B cell (primary cell): ENCODE results near the gene TCEANC2. TPM values are rescaled to one million over a fixed set of nuclear protein-coding genes. Genes with fewer than 3 reads are reported as not detected.
"Not testable (repeated sequence)": the region's sequence is repeated elsewhere in the genome, so short reads cannot be mapped to it uniquely, and the experiment has no call there.

ENCODE experiments used
- ATAC-seq: fragments of 200-7000 bp; cut with Tn5 transposase; one replicate; pipeline ENCODE4 v1.10.0; 2021; ENCODE audit warnings: low read depth, mild to moderate bottlenecking, moderate number of reproducible peaks, moderate library complexity
- CTCF ChIA-PET: fragments of 350-600 bp; sonication (Branson Sonifier 250); formaldehyde crosslinking; loops from one replicate; lab custom pipeline; 2021; ENCODE audit warnings: antibody characterized with exemption, inconsistent platforms; lab: Charles Lee
- POLR2A ChIA-PET: fragments of 350-600 bp; sonication (Branson Sonifier 250); formaldehyde crosslinking; loops from one replicate; lab custom pipeline; 2021; ENCODE audit warnings: antibody characterized with exemption; lab: Charles Lee
- DNase-seq: peaks from one replicate; pipeline ENCODE4 v3.0.0; 2013
- H2AFZ ChIP-seq: 2 replicates; pipeline ENCODE4 v1.6.1; 2012; ENCODE audit warnings: mild to moderate bottlenecking, low read depth, low read length; ENCODE audit not compliant: insufficient read depth, poor library complexity, severe bottlenecking
- H3K27ac ChIP-seq, 2 donors: 1 replicate in 1 of 2; 2 replicates in 1 of 2; pipeline ENCODE4 v1.5.1; 2012 to 2013; ENCODE audit warnings: low read length in 2 of 2, mild to moderate bottlenecking in 2 of 2, moderate library complexity in 1 of 2
- H3K27me3 ChIP-seq, 4 experiments: fragments of 200-600 bp in 1 of 4; sonication (generic) in 1 of 4; replicated peaks in 1 of 4; 1 replicate in 2 of 4; 2 replicates in 2 of 4; pipeline versions ENCODE4 v1.6.1 to v1.7.0; 2013 to 2016; ENCODE audit warnings: low read length in 3 of 4, mild to moderate bottlenecking in 2 of 4, mixed read lengths in 1 of 4, moderate library complexity in 1 of 4; ENCODE audit not compliant: insufficient read depth in 4 of 4, control insufficient read depth in 3 of 4; ENCODE audit errors: control extremely low read depth in 1 of 4
- H3K36me3 ChIP-seq, 2 experiments: replicated peaks in 1 of 2; 1 replicate in 1 of 2; 2 replicates in 1 of 2; pipeline versions ENCODE4 v1.6.1 to v1.7.1; 2013; ENCODE audit warnings: low read length in 1 of 2; ENCODE audit not compliant: insufficient read depth in 2 of 2, control insufficient read depth in 1 of 2; ENCODE audit errors: control extremely low read depth in 1 of 2, extremely low read depth in 1 of 2
- H3K4me1 ChIP-seq, 2 donors: fragments of 200-600 bp in 1 of 2; sonication (generic) in 1 of 2; 1 replicate in 1 of 2; 2 replicates in 1 of 2; pipeline versions ENCODE4 v1.5.1 to v1.6.1; 2013 to 2017; ENCODE audit warnings: low read length in 2 of 2; ENCODE audit not compliant: control insufficient read depth in 2 of 2, insufficient read depth in 2 of 2
- H3K4me2 ChIP-seq: replicated peaks from 2 replicates; pipeline ENCODE3; 2012; ENCODE audit warnings: mild to moderate bottlenecking, low read depth, low read length; ENCODE audit not compliant: poor library complexity, severe bottlenecking
- H3K4me3 ChIP-seq, 5 experiments: fragments of 200-600 bp in 1 of 5; sonication (generic) in 1 of 5; 1 replicate in 3 of 5; 2 replicates in 2 of 5; pipeline versions ENCODE4 v1.5.1 to v1.7.0; 2011 to 2016; ENCODE audit warnings: low read length in 4 of 5, mild to moderate bottlenecking in 4 of 5, low read depth in 2 of 5, control low read depth in 1 of 5, moderate library complexity in 1 of 5; ENCODE audit not compliant: insufficient read depth in 1 of 5; ENCODE audit errors: control extremely low read depth in 1 of 5, extremely low read depth in 1 of 5
- H3K79me2 ChIP-seq: fragments of 200-600 bp; sonication (generic); one replicate; pipeline ENCODE4 v1.6.0; 2016; ENCODE audit warnings: low read length; ENCODE audit not compliant: control insufficient read depth, insufficient read depth
- H3K9ac ChIP-seq: fragments of 200-600 bp; sonication (generic); 2 replicates; pipeline ENCODE4 v1.6.1; 2017; ENCODE audit warnings: mild to moderate bottlenecking, low read length, moderate library complexity
- H3K9me3 ChIP-seq, 3 donors: one replicate each; pipeline versions ENCODE4 v1.6.1 to v1.7.1; 2013; ENCODE audit warnings: low read length in 2 of 3; ENCODE audit not compliant: control insufficient read depth in 2 of 3, insufficient read depth in 1 of 3; ENCODE audit errors: control extremely low read depth in 1 of 3
- H4K20me1 ChIP-seq: 2 replicates; pipeline ENCODE4 v1.6.0; 2012; ENCODE audit warnings: mild to moderate bottlenecking, low read length; ENCODE audit not compliant: insufficient read depth, control insufficient read depth, poor library complexity, severe bottlenecking
- H3K27ac Mint-ChIP-seq: one replicate; pipeline ENCODE4 v1.8.0; 2021; ENCODE audit warnings: mixed read lengths
- H3K27me3 Mint-ChIP-seq: one replicate; pipeline ENCODE4 v1.8.0; 2021; ENCODE audit warnings: mixed read lengths
- H3K4me1 Mint-ChIP-seq: one replicate; pipeline ENCODE4 v1.8.0; 2021; ENCODE audit warnings: mixed read lengths
- H3K4me3 Mint-ChIP-seq: one replicate; pipeline ENCODE4 v1.8.0; 2021; ENCODE audit warnings: mixed read lengths
- H3K9me3 Mint-ChIP-seq: one replicate; pipeline ENCODE4 v1.8.0; 2022; ENCODE audit warnings: mixed read lengths; ENCODE audit not compliant: insufficient read depth
- EZH2 ChIP-seq: IDR thresholded peaks from 2 replicates; pipeline ENCODE4 v1.6.1; 2012; ENCODE audit warnings: borderline replicate concordance, low read depth, mild to moderate bottlenecking, moderate library complexity, low read length; ENCODE audit not compliant: insufficient read depth, poor library complexity, severe bottlenecking
- WGBS: methylation state at CpG from one replicate; pipeline ENCODE4 v1.1.5; 2013; ENCODE audit warnings: missing lambda C conversion rate; ENCODE audit not compliant: insufficient coverage; 5-methylcytosine and 5-hydroxymethylcytosine counted together
- intact Hi-C: fragments of 100-400 bp; cut with micrococcal nuclease; formaldehyde crosslinking; loops from one replicate; pipeline ENCODE4 v1.10.0; 2022
- polyA plus RNA-seq: library from polyadenylated mRNA; depleted of rRNA; stranded (reverse); fragments of >200 nt; gene quantifications from 2 replicates; pipeline ENCODE4 v1.2.3, GENCODE V29; 2012
- total RNA-seq, 2 donors: library from RNA; stranded (reverse); fragments of 120-200 nt in 1 of 2; gene quantifications; 1 replicate in 1 of 2; 2 replicates in 1 of 2; pipeline versions ENCODE4 v1.2.3 to v1.2.4, GENCODE V29; 2013 to 2022
- TF ChIP-seq, protein P1 (sequence below): fragments of 200-600 bp; IDR thresholded peaks from one replicate; pipeline ENCODE4 v1.8.0; 2022; ENCODE audit warnings: antibody characterized with exemption, mild to moderate bottlenecking

TCEANC2 gene
- total and polyA plus RNA-seq, 2 donors (not counting 1 experiment from before 2014, with no cell fraction given): 8.0 to 15.9 TPM

- no peak overlapping the region for H3K4me2 ChIP-seq
- TF ChIP-seq, protein P1, sequence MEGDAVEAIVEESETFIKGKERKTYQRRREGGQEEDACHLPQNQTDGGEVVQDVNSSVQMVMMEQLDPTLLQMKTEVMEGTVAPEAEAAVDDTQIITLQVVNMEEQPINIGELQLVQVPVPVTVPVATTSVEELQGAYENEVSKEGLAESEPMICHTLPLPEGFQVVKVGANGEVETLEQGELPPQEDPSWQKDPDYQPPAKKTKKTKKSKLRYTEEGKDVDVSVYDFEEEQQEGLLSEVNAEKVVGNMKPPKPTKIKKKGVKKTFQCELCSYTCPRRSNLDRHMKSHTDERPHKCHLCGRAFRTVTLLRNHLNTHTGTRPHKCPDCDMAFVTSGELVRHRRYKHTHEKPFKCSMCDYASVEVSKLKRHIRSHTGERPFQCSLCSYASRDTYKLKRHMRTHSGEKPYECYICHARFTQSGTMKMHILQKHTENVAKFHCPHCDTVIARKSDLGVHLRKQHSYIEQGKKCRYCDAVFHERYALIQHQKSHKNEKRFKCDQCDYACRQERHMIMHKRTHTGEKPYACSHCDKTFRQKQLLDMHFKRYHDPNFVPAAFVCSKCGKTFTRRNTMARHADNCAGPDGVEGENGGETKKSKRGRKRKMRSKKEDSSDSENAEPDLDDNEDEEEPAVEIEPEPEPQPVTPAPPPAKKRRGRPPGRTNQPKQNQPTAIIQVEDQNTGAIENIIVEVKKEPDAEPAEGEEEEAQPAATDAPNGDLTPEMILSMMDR: no peak
- TF ChIP-seq EZH2: no peak
- CTCF ChIA-PET: no interaction called here
- no peak overlapping the region for H3K9ac ChIP-seq
- Mint-ChIP-seq H3K4me3 (no peak overlapping the region), H3K27ac (no peak overlapping the region), H3K4me1 (no peaks in the 10 kb centered on the region), H3K9me3 (no peaks in the 10 kb centered on the region), H3K27me3 (no peaks in the 10 kb centered on the region)
- H4K20me1 ChIP-seq: no peaks in the 10 kb centered on the region
- POLR2A ChIA-PET: no interaction called here
- intact Hi-C loops: no loop called here
- DNase-seq (no peak), ATAC-seq (no peak)
- H3K36me3 ChIP-seq: peaks cover 1 to 26% of the 10 kb centered on the region in 2 experiments
- H3K27ac ChIP-seq: no peak overlapping the region
- no peak overlapping the region for H3K4me3 ChIP-seq
- H3K79me2 ChIP-seq: no peaks in the 10 kb centered on the region
- H2AFZ ChIP-seq: no peak overlapping the region
- no peaks in the 10 kb centered on the region for H3K27me3 ChIP-seq
- WGBS: 100% methylated on average over 1 of the region's 3 CpGs
- H3K4me1 ChIP-seq: peaks cover 0 to 6% of the 10 kb centered on the region in 2 donors
- no peaks in the 10 kb centered on the region for H3K9me3 ChIP-seq
Measured at GRCh38 chr1:54091666-54092065, 38.3 kb downstream of the TCEANC2 start.

- Histone ChIP-seq H3K27me3 (no peaks in the 10 kb centered on the region), H3K9me3 (no peaks in the 10 kb centered on the region), H3K9ac (no peak overlapping the region), H4K20me1 (no peaks in the 10 kb centered on the region), H3K4me2 (no peak overlapping the region), H3K27ac (no peak overlapping the region), H3K4me1 (peaks cover 0 to 6% of the 10 kb centered on the region in 2 donors), H3K79me2 (no peaks in the 10 kb centered on the region), H2AFZ (no peak overlapping the region), H3K4me3 (no peak overlapping the region), H3K36me3 (peaks cover 1 to 21% of the 10 kb centered on the region in 2 experiments)
- TF ChIP-seq, protein P1: no peak
- no peak for TF ChIP-seq EZH2
- WGBS: 93% methylated on average over 3 of the region's 4 CpGs
- Mint-ChIP-seq H3K27me3 (no peaks in the 10 kb centered on the region), H3K4me3 (no peak overlapping the region), H3K4me1 (no peaks in the 10 kb centered on the region), H3K27ac (no peak overlapping the region), H3K9me3 (no peaks in the 10 kb centered on the region)
- ChIA-PET POLR2A (no interaction called here), CTCF (interaction anchor here (1.3 kb wide), 1 partner anchor 14 kb away, joined by 3 read pairs; no protein-coding TSS in a partner anchor)
- DNase-seq (no peak), ATAC-seq (no peak)
- intact Hi-C loops: no loop called here
Measured at GRCh38 chr1:54094001-54094729, 40.8 kb downstream of the TCEANC2 start.

DNA sequence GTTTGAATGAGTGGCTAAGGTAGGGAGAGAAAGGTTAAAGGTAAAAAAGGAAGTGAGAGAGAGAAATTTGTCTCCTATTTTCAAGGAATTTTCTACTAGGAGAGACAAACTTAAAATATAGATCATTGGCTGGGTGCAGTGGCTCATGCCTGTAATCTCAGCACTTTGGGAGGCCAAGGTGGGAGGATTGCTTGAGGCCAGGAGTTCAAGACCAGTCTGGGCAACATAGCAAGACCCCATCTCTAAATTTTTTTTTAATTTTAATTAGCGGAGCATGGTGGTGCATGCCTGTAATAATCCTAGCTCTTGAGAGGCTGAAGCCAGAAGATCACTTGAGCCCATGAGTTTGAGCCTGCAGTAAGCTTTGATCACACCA lies 41.3 kb downstream of the TCEANC2 start:
- H4K20me1 ChIP-seq, H3K4me1 ChIP-seq, H3K27ac ChIP-seq, H2AFZ ChIP-seq, DNase-seq, H3K9ac ChIP-seq, intact Hi-C loops, H3K4me3 ChIP-seq, H3K4me3 Mint-ChIP-seq, ATAC-seq, H3K27me3 ChIP-seq, H3K4me1 Mint-ChIP-seq, H3K4me2 ChIP-seq, H3K27ac Mint-ChIP-seq, H3K79me2 ChIP-seq, H3K9me3 Mint-ChIP-seq, H3K9me3 ChIP-seq, POLR2A ChIA-PET, H3K27me3 Mint-ChIP-seq: not testable (repeated sequence)
- WGBS: no CpG with 5 or more reads among the region's 1 CpG
- CTCF ChIA-PET: interaction anchor here (1.3 kb wide), 1 partner anchor 14 kb away, joined by 3 read pairs; no protein-coding TSS in a partner anchor
- peaks cover 1 to 18% of the 10 kb centered on the region in 2 experiments for H3K36me3 ChIP-seq
